Tibial nerve (tissue), 4 donors: ENCODE measurements around the gene CHAF1B. TPM values are rescaled to one million over a fixed set of nuclear protein-coding genes. Genes with fewer than 3 reads are reported as not detected.

Experiments
- DNase-seq, 2 donors: peaks; one replicate each; pipeline ENCODE4 v3.0.0-alpha.2; 2019; ENCODE audit warnings: low spot score in 2 of 2
- H3K27ac ChIP-seq, 4 donors: fragments of 200-600 bp; sonication (generic) in 3 of 4; one replicate each; pipeline ENCODE4 v1.5.1; 2017 to 2019; ENCODE audit warnings: mild to moderate bottlenecking in 1 of 4
- H3K27me3 ChIP-seq, 2 donors: fragments of 200-600 bp; sonication (generic) in 1 of 2; one replicate each; pipeline versions ENCODE4 v1.5.1 to v1.6.0; 2017 to 2019
- H3K36me3 ChIP-seq, 3 donors: fragments of 200-600 bp; sonication (generic); one replicate each; pipeline ENCODE4 v1.5.1; 2018 to 2019
- H3K4me1 ChIP-seq, 4 donors: fragments of 200-600 bp; sonication (generic) in 3 of 4; one replicate each; pipeline ENCODE4 v1.5.1; 2017 to 2019
- H3K4me3 ChIP-seq, 4 donors: fragments of 200-600 bp; sonication (generic) in 3 of 4; one replicate each; pipeline ENCODE4 v1.5.1; 2017 to 2019; ENCODE audit warnings: mild to moderate bottlenecking in 1 of 4, moderate library complexity in 1 of 4
- H3K9me3 ChIP-seq, 4 donors: fragments of 200-600 bp; sonication (generic) in 3 of 4; one replicate each; pipeline ENCODE4 v1.5.1; 2017 to 2019
- CTCF ChIP-seq, 5 experiments: fragments of 200-600 bp in 3 of 5; fragments of 450-650 bp in 2 of 5; sonication (generic) in 3 of 5; IDR thresholded peaks; one replicate each; pipeline ENCODE4 v1.5.1; 2016 to 2019; ENCODE audit warnings: antibody characterized with exemption in 5 of 5, mild to moderate bottlenecking in 3 of 5, moderate library complexity in 2 of 5
- EP300 ChIP-seq, 2 donors: sonication (generic); formaldehyde crosslinking; IDR thresholded peaks; one replicate each; pipeline ENCODE4 v1.6.1; 2017; ENCODE audit warnings: antibody characterized with exemption in 2 of 2, mild to moderate bottlenecking in 1 of 2
- POLR2A ChIP-seq, 2 donors: fragments of 450-650 bp; IDR thresholded peaks; one replicate each; pipeline ENCODE4 v1.6.1; 2017; ENCODE audit warnings: antibody characterized with exemption in 2 of 2, mild to moderate bottlenecking in 2 of 2, moderate library complexity in 2 of 2
- WGBS, 2 donors: methylation state at CpG; one replicate each; pipeline ENCODE4 v1.1.5; 2018; 5-methylcytosine and 5-hydroxymethylcytosine counted together
- total RNA-seq, 4 donors: library from RNA; depleted of rRNA; stranded (reverse); fragments of >200 nt; gene quantifications; one replicate each; pipeline ENCODE4 v1.1.0, GENCODE V29; 2016

Gene CHAF1B
- total RNA-seq, 4 donors from 2014 or later, result 0.59 to 1.2 (median 0.86) TPM

GRCh38 chr21:36424592-36424991 lies 39.4 kb downstream of the CHAF1B start:
- TF ChIP-seq CTCF (IDR thresholded peaks at IDR 0.05) (no peak), POLR2A (IDR thresholded peaks at IDR 0.05) (no peak)
- H3K36me3 ChIP-seq, result no peaks in the 10 kb centered on the region
- H3K27me3 ChIP-seq, result no peaks in the 10 kb centered on the region
- H3K9me3 ChIP-seq, result no peaks in the 10 kb centered on the region
- H3K4me3 ChIP-seq, result no peak overlapping the region
- H3K4me1 ChIP-seq, result peaks cover 0 to 4% (median 0%) of the 10 kb centered on the region in 4 donors
- H3K27ac ChIP-seq, result no peak overlapping the region
- DNase-seq, result no peak
- 89 to 92% methylated on average over 7 to 8 of the region's 8 CpGs for WGBS, 2 donors

- H3K9me3 ChIP-seq, result no peaks in the 10 kb centered on the region
- no peaks in the 10 kb centered on the region for H3K36me3 ChIP-seq
- no peak overlapping the region for H3K4me3 ChIP-seq
- 52 to 63% methylated on average over 7 to 8 of the region's 9 CpGs for WGBS, 2 donors
- peaks cover 0 to under 1% (median 0%) of the 10 kb centered on the region in 4 donors for H3K4me1 ChIP-seq
- H3K27ac ChIP-seq, result no peak overlapping the region
- TF ChIP-seq POLR2A (IDR thresholded peaks at IDR 0.05) (no peak), CTCF (IDR thresholded peaks at IDR 0.05) (no peak), EP300 (IDR thresholded peaks at IDR 0.05) (no peak)
- H3K27me3 ChIP-seq, result no peaks in the 10 kb centered on the region
- no peak for DNase-seq
Measured at GRCh38 chr21:36425286-36425685, 40.1 kb downstream of the CHAF1B start.

DNA sequence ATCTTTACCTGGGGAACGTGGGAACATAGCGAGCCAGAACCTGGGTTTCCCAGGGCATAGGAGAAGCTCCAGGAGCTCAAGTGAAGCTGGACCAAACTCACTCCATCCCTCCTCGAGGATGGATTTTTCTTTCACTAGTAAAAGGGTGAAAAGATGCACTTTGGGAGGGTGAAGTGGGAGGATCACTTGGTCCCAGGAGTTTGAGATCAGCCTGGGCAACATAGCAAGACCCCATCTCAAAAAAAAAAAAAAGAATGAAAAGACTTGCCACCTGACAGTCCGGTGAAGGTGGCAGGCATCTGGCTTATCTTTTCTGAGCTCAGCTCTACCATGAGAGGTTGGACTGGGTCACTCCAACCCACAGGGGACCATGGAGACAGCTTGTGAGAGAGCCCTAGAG lies 42.3 kb downstream of the CHAF1B start:
- H3K27me3 ChIP-seq, result no peaks in the 10 kb centered on the region
- no peak for DNase-seq
- TF ChIP-seq CTCF (IDR thresholded peaks at IDR 0.05) (no peak), POLR2A (IDR thresholded peaks at IDR 0.05) (no peak), EP300 (IDR thresholded peaks at IDR 0.05) (no peak)

DNA sequence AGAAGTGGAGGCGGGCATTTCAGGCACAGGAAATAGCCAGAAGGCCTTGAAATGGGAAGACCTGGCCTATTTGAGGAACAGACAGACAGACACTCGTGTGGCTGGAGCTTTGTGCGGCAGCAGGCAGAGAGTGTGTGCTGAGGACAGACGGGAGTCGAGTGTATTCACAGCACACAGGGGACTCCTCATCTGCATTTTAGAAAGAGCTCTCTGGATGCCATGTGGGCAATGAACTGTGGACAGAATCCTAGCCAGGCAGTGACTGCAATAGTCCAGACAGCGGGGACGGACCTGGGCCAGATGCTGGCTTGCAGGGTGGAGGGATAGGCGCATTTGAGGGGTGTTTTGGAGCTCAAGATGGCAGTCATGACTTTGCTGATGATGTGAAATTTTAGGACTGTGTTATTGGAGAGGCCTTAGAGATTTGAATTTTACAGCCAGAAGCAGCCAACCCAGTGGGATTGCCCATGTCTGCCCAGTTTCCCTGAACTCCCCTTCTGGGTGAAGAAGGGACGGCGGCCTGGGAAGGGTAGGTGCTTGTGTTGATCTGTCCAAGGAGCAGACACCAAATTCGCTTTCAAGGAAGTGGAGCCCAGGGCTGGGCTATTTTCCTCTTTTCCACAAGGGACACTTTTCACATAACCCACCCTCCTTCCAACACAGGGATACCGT lies 43.7 kb downstream of the CHAF1B start:
- peak overlapping the region in 1 of 4 donors; percentile 61 for H3K27ac ChIP-seq
- TF ChIP-seq CTCF (IDR thresholded peaks at IDR 0.05) (no peak), POLR2A (IDR thresholded peaks at IDR 0.05) (no peak), EP300 (IDR thresholded peaks at IDR 0.05) (no peak)
- no peak for DNase-seq

More for the DNA sequence above, 42.3 kb downstream of the CHAF1B start:
- peaks cover 0 to 13% (median 0%) of the 10 kb centered on the region in 4 donors for H3K4me1 ChIP-seq
- no peaks in the 10 kb centered on the region for H3K9me3 ChIP-seq
- H3K36me3 ChIP-seq, result no peaks in the 10 kb centered on the region
- H3K27ac ChIP-seq, result no peak overlapping the region
- no peak overlapping the region for H3K4me3 ChIP-seq
- WGBS, 2 donors, result 84 to 90% methylated on average over 4 of the region's 4 CpGs

GRCh38 chr21:36429947-36430546 lies 44.9 kb downstream of the CHAF1B start:
- Histone ChIP-seq H3K27me3 (no peaks in the 10 kb centered on the region), H3K36me3 (no peaks in the 10 kb centered on the region), H3K9me3 (no peaks in the 10 kb centered on the region), H3K4me3 (peak overlapping the region in 3 of 4 donors; percentile 0 to 33 (median 17)), H3K27ac (peak overlapping the region in 3 of 4 donors; percentile 50 to 79 (median 64)), H3K4me1 (peaks cover 0 to 13% (median 0%) of the 10 kb centered on the region in 4 donors)
- TF ChIP-seq POLR2A (IDR thresholded peaks at IDR 0.05), result peak; percentile 7 to 22
- TF ChIP-seq EP300 (IDR thresholded peaks at IDR 0.05), result peak in 1 of 2 donors; percentile 83
- peak in 1 of 5 experiments; percentile 20 for TF ChIP-seq CTCF (IDR thresholded peaks at IDR 0.05)
- peak; percentile 41 to 71 for DNase-seq
- 34 to 47% methylated on average over 17 to 22 of the region's 22 CpGs for WGBS, 2 donors

More for the DNA sequence above, 43.7 kb downstream of the CHAF1B start:
- 80 to 82% methylated on average over 12 of the region's 12 CpGs for WGBS, 2 donors
- Histone ChIP-seq H3K9me3 (no peaks in the 10 kb centered on the region), H3K36me3 (no peaks in the 10 kb centered on the region), H3K27me3 (no peaks in the 10 kb centered on the region), H3K4me1 (peaks cover 0 to 13% (median 0%) of the 10 kb centered on the region in 4 donors), H3K4me3 (no peak overlapping the region)
